Measurements from ENCODE around the gene DIAPH3. TPM values are rescaled to one million over a fixed set of nuclear protein-coding genes. Genes with fewer than 3 reads are reported as not detected.

Gene DIAPH3
- total RNA-seq, 3 donors from 2014 or later, result 1.3 to 5.7 (median 3.1) TPM

DNA sequence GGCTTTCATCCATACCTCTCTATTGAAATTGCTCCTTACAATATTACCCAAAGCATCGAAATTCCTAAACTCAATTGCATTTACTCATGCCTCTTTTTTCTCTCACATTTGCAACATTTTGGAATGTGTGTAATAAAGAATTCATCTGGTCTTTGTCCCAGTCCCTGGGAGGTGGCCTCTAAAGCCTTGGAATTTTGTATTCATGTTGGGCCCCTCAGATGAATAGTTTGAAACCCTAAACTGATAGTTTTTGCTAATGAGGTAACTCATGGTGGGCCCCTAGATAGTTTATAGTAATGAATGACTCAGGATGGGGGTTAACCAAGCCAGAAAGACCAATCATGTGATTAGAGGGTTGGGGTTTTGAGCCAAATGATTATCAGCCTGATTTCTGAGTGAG, 490.4 kb downstream of the DIAPH3 start:
- no peaks in the 10 kb centered on the region for H3K9me3 ChIP-seq
- TF ChIP-seq, protein P1, sequence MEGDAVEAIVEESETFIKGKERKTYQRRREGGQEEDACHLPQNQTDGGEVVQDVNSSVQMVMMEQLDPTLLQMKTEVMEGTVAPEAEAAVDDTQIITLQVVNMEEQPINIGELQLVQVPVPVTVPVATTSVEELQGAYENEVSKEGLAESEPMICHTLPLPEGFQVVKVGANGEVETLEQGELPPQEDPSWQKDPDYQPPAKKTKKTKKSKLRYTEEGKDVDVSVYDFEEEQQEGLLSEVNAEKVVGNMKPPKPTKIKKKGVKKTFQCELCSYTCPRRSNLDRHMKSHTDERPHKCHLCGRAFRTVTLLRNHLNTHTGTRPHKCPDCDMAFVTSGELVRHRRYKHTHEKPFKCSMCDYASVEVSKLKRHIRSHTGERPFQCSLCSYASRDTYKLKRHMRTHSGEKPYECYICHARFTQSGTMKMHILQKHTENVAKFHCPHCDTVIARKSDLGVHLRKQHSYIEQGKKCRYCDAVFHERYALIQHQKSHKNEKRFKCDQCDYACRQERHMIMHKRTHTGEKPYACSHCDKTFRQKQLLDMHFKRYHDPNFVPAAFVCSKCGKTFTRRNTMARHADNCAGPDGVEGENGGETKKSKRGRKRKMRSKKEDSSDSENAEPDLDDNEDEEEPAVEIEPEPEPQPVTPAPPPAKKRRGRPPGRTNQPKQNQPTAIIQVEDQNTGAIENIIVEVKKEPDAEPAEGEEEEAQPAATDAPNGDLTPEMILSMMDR (IDR thresholded peaks at IDR 0.05), result no peak
- H3K4me1 ChIP-seq (ENCODE audit: low read depth), result no peaks in the 10 kb centered on the region
- no peaks in the 10 kb centered on the region for H3K36me3 ChIP-seq (ENCODE audit: low read depth)
- intact Hi-C loops (cut with DNase I, micrococcal nuclease), result no loop called here
- no peak for DNase-seq
- ATAC-seq, result no peak
- no peak overlapping the region for H3K4me3 ChIP-seq

DNA sequence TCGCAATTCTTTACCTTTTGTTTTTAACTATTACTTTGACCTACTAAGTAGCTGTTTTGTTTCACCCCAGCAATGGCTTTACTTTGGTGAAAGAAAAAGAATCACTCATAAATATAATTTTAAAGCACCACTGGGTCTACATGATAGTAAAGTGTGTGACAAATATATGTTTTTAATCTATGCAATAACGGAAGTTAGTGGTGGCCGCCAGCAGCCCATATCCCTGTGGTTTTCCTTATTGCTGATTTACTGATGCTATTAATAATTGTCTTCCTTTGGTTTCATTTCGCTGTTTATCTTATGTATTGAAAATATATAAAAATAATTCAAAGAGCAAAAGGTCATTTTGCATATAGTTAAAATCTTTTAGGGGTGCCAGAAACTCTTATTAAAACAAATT, 491.3 kb downstream of the DIAPH3 start:
- TF ChIP-seq, protein P1 (IDR thresholded peaks at IDR 0.05), result no peak
- no peaks in the 10 kb centered on the region for H3K9me3 ChIP-seq
- ATAC-seq, result no peak
- H3K4me1 ChIP-seq (ENCODE audit: low read depth), result no peaks in the 10 kb centered on the region
- H3K36me3 ChIP-seq (ENCODE audit: low read depth), result no peaks in the 10 kb centered on the region
- H3K4me3 ChIP-seq, result no peak overlapping the region
- intact Hi-C loops (cut with DNase I, micrococcal nuclease), result no loop called here
- DNase-seq, result no peak

DNA sequence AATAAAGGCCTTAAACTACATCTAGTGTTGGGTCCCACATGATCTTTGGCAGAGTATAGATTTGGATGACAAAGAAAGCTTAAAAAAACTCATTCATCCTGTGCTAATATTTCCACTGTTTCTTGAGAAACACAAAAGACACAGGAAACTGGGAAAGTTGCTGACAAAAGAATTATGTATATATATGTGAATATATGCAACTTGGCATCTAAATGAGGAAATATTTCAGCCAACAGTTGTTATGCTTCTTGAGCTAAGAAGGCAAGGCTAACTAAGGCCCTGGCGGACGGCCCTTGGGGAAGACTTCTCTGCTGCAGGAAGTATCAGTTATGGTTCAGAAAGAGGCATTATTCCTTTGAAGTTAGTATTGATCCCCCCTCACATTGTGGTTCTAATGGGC, 491.8 kb downstream of the DIAPH3 start:
- intact Hi-C loops (cut with DNase I, micrococcal nuclease), result no loop called here
- H3K9me3 ChIP-seq, result no peaks in the 10 kb centered on the region
- DNase-seq, result no peak
- H3K36me3 ChIP-seq (ENCODE audit: low read depth), result no peaks in the 10 kb centered on the region
- H3K4me1 ChIP-seq (ENCODE audit: low read depth), result no peaks in the 10 kb centered on the region
- no peak overlapping the region for H3K4me3 ChIP-seq
- TF ChIP-seq, protein P1 (IDR thresholded peaks at IDR 0.05), result no peak
- no peak for ATAC-seq

DNA sequence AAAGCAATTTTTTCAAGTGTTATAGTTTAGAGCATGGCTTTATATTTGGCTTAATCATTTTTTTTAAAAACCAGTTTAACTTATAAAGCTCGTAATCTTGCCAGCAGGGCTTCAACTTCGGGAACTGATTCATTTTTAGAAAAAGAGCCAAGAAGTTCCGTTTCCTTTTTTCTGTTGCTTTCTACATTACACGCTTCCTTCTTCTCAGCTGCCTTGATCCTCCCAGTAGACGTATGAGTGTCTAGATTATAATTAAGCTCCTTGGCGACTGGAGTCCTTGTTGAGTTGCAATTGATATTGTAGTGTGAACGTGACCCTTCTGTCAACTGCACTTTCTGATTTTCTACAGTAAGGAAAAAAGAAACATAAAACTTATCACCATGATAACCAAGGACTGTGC, 497.2 kb downstream of the DIAPH3 start:
- DNase-seq (no peak), ATAC-seq (no peak)
- no peaks in the 10 kb centered on the region for H3K4me1 ChIP-seq (ENCODE audit: low read depth)
- TF ChIP-seq, protein P1 (IDR thresholded peaks at IDR 0.05), result no peak
- H3K4me3 ChIP-seq, result no peak overlapping the region
- no peaks in the 10 kb centered on the region for H3K36me3 ChIP-seq (ENCODE audit: low read depth)
- intact Hi-C loops (cut with DNase I, micrococcal nuclease), result loop anchor here in 1 of 2 donors (10.0 kb wide), 1 partner anchor 272 kb away; no protein-coding TSS in a partner anchor
- H3K9me3 ChIP-seq, result no peaks in the 10 kb centered on the region

DNA sequence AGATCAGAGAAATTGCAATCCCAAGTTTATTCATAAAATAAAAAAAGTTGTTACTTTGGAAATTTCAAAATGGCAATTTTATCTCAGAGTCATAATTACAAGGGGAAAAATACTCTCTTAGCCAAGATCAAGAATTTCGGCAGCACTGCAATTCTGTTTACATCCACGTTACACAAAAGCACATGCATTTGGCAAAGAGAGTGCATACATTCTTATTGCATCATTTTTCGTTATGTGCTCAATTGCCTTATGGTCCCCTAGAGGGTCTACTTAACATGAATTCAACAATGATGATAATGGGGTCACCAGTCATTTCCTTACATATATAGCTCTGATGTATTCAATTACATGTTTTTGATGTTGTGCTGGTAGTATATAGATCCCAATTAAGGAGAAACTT, 498.0 kb downstream of the DIAPH3 start:
- TF ChIP-seq, protein P1 (IDR thresholded peaks at IDR 0.05), result no peak
- no peaks in the 10 kb centered on the region for H3K36me3 ChIP-seq (ENCODE audit: low read depth)
- no peaks in the 10 kb centered on the region for H3K4me1 ChIP-seq (ENCODE audit: low read depth)
- H3K9me3 ChIP-seq, result no peaks in the 10 kb centered on the region
- H3K4me3 ChIP-seq, result no peak overlapping the region
- intact Hi-C loops (cut with DNase I, micrococcal nuclease), result loop anchor here in 1 of 2 donors (10.0 kb wide), 1 partner anchor 271 kb away; no protein-coding TSS in a partner anchor
- no peak for ATAC-seq
- no peak for DNase-seq

DNA sequence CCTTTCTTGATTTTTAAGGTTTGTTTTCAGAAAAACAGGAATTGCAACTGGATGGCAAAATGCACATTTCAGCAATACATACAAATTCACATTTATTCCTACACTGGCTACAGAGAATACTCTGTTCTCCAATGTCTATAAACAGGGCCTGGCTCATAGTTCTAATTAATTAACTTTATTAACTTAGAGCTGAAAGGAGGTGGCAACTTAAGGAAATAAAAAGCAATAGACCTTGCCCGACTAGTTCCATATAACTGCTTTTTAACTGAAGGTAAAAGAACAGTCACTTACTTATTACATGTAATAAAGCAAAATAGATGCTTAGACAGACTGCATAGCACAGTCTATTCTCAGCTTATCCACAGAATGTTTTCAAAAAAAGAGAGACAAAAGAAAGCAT, 498.5 kb downstream of the DIAPH3 start:
- ATAC-seq, result no peak

More for the DNA sequence above, 498.5 kb downstream of the DIAPH3 start:
- no peak overlapping the region for H3K4me3 ChIP-seq
- H3K9me3 ChIP-seq, result no peaks in the 10 kb centered on the region
- intact Hi-C loops (cut with DNase I, micrococcal nuclease), result loop anchor here in 1 of 2 donors (10.0 kb wide), 1 partner anchor 270 kb away; no protein-coding TSS in a partner anchor
- H3K4me1 ChIP-seq (ENCODE audit: low read depth), result no peaks in the 10 kb centered on the region
- DNase-seq, result no peak
- H3K36me3 ChIP-seq (ENCODE audit: low read depth), result no peaks in the 10 kb centered on the region
- TF ChIP-seq, protein P1 (IDR thresholded peaks at IDR 0.05), result no peak
